Lower lobe of right lung (tissue), 2 donors: ENCODE measurements around the gene CACNA1C. TPM values are rescaled to one million over a fixed set of nuclear protein-coding genes. Genes with fewer than 3 reads are reported as not detected.

Experiments used
- ATAC-seq, 2 donors: fragments of 200-7000 bp; cut with Tn5 transposase; one replicate each; pipeline ENCODE4 v1.9.1; 2020 to 2022; ENCODE audit warnings: mild to moderate bottlenecking in 2 of 2, moderate library complexity in 2 of 2
- DNase-seq: peaks from one replicate; pipeline ENCODE4 v3.0.0-alpha.2; 2020
- H3K27ac ChIP-seq: fragments of 200-600 bp; one replicate; pipeline ENCODE4 v1.8.0; 2022
- H3K27me3 ChIP-seq: fragments of 200-600 bp; one replicate; pipeline ENCODE4 v1.8.0; 2022; ENCODE audit warnings: low read depth
- H3K36me3 ChIP-seq: fragments of 200-600 bp; one replicate; pipeline ENCODE4 v1.8.0; 2022; ENCODE audit warnings: mild to moderate bottlenecking
- H3K4me1 ChIP-seq: fragments of 200-600 bp; one replicate; pipeline ENCODE4 v1.8.0; 2022
- H3K4me3 ChIP-seq: fragments of 200-600 bp; one replicate; pipeline ENCODE4 v1.8.0; 2022; ENCODE audit warnings: mild to moderate bottlenecking
- H3K9me3 ChIP-seq: fragments of 200-600 bp; one replicate; pipeline ENCODE4 v1.8.0; 2022
- intact Hi-C: fragments of 100-400 bp; cut with DNase I; formaldehyde crosslinking; loops from one replicate; pipeline ENCODE4 v1.11.0; 2022
- total RNA-seq: library from RNA; stranded (reverse); fragmentation: NEBNext Ultra II Directional; extraction: Animal tissue kit (Norgen Biotek cat#: 25700); gene quantifications from one replicate; pipeline ENCODE4 v1.2.1, GENCODE V29; 2021
- TF ChIP-seq, protein P1 (sequence below): fragments of 200-600 bp; IDR thresholded peaks from one replicate; pipeline ENCODE4 v1.8.0; 2022; ENCODE audit warnings: antibody characterized with exemption, mild to moderate bottlenecking
- donor health status: DM: no; HTN: yes; CAD: no; lungs with severe emphysema.

CACNA1C gene
- total RNA-seq, 1 donor from 2014 or later: 8.4 TPM

DNA sequence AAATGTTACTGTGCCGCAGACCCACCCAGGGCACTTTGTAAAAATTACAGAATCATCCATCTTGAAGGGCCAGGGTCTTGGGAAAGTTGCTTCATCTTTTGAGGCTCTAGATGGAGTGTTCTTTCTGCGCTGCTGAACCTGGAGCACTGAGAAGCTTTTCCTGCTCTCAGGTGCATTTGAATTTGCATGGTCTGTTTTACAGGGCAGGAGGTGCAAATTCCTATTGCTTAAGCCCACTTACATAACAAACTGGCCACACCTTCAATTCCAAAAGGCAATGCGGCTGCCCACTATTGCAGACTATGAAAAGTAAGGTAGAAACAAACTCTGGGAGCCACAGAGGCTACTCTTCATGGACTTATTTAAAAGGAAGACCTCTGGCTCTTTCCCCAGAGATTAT lies 254.8 kb downstream of the CACNA1C start:
- Histone ChIP-seq H3K4me1 (no peaks in the 10 kb centered on the region), H3K9me3 (no peaks in the 10 kb centered on the region), H3K27me3 (no peaks in the 10 kb centered on the region), H3K27ac (no peak overlapping the region), H3K36me3 (no peaks in the 10 kb centered on the region), H3K4me3 (no peak overlapping the region)
- intact Hi-C loops: no loop called here
- no peak for DNase-seq
- TF ChIP-seq, protein P1, sequence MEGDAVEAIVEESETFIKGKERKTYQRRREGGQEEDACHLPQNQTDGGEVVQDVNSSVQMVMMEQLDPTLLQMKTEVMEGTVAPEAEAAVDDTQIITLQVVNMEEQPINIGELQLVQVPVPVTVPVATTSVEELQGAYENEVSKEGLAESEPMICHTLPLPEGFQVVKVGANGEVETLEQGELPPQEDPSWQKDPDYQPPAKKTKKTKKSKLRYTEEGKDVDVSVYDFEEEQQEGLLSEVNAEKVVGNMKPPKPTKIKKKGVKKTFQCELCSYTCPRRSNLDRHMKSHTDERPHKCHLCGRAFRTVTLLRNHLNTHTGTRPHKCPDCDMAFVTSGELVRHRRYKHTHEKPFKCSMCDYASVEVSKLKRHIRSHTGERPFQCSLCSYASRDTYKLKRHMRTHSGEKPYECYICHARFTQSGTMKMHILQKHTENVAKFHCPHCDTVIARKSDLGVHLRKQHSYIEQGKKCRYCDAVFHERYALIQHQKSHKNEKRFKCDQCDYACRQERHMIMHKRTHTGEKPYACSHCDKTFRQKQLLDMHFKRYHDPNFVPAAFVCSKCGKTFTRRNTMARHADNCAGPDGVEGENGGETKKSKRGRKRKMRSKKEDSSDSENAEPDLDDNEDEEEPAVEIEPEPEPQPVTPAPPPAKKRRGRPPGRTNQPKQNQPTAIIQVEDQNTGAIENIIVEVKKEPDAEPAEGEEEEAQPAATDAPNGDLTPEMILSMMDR: no peak
- ATAC-seq: no peak

DNA sequence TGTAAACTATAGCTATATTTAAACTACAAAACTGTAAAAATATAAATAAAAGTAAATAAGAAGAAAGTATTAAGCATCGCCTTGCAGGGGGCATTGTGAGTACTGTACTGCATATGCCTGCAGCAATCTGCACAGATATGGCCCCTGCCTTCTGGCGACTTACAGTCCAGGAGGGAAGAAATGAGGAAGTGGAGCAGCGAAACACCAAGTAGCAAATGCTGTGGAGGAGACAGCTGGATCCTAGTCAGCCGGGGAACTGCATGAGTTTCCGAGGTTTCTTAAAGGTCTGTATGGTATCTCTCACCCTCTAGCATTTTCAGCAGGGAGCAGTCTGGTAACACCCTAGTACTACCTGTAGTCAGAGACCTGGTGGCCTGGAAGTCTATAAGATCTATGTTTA lies 256.9 kb downstream of the CACNA1C start:
- no peak for ATAC-seq
- TF ChIP-seq, protein P1: no peak
- Histone ChIP-seq H3K4me3 (no peak overlapping the region), H3K9me3 (no peaks in the 10 kb centered on the region), H3K36me3 (no peaks in the 10 kb centered on the region), H3K27me3 (no peaks in the 10 kb centered on the region), H3K27ac (no peak overlapping the region), H3K4me1 (no peaks in the 10 kb centered on the region)
- intact Hi-C loops: no loop called here
- DNase-seq: no peak

DNA sequence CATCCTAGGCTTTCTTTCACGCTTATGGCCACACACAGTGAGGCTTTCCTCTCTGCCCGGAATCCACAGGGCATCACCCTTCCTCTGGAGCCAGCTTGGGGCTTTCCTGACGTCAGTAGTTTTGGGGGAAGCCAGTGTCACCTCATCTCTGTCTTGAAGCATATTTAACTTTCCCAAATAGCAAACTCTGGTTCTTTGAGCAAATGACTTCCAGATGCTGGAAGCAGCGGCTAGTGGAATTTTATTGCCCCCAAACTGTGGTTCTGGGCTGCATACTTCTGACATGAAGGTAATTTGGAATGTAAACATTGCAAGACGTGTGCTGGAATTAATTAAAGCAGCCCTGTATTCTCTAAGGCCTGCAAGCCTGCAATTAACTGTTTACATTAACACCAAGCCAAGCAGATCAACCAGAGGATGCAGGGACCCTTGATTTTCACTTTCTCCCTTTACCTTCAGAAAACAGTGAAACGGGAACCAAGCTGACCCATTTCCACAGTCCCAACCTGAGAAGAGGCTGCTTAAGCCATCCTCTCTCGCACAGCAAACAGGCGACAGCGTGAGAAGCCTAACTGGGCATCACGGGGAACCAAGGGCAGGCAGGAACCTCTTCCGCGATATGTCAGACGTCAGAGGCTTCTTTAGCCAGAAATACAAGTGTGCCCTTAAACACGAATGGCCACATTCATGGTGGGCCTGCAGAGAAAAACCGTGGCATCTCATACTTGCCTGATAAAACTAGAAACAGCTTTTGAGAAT lies 258.4 kb downstream of the CACNA1C start:
- no peak for ATAC-seq
- no peak for DNase-seq
- Histone ChIP-seq H3K27me3 (no peaks in the 10 kb centered on the region), H3K36me3 (no peaks in the 10 kb centered on the region), H3K27ac (no peak overlapping the region), H3K9me3 (no peaks in the 10 kb centered on the region), H3K4me1 (no peaks in the 10 kb centered on the region), H3K4me3 (no peak overlapping the region)
- intact Hi-C loops: no loop called here
- TF ChIP-seq, protein P1: no peak

DNA sequence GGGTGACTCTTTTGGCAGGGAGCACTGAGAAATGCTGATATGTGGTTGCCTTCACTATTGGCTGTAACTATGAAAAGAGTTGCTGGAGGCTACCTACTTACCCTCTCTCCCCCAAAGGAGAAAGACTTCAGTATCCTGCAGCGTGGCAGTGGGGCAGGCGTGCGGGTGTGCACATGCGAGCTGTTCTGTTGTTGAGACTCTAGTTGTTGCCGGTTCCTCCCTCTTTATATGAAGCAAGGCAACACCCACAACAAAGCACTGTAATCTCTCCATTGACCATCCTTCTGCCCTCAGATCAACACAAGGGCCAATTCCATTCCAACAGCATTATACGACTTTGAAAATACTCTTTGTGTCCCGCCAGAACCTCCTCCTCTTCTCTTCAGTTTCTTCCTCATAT lies 259.4 kb downstream of the CACNA1C start:
- intact Hi-C loops: no loop called here
- Histone ChIP-seq H3K4me3 (no peak overlapping the region), H3K9me3 (no peaks in the 10 kb centered on the region), H3K4me1 (no peaks in the 10 kb centered on the region), H3K36me3 (no peaks in the 10 kb centered on the region), H3K27ac (no peak overlapping the region), H3K27me3 (no peaks in the 10 kb centered on the region)
- no peak for ATAC-seq
- TF ChIP-seq, protein P1: no peak
- DNase-seq: no peak

DNA sequence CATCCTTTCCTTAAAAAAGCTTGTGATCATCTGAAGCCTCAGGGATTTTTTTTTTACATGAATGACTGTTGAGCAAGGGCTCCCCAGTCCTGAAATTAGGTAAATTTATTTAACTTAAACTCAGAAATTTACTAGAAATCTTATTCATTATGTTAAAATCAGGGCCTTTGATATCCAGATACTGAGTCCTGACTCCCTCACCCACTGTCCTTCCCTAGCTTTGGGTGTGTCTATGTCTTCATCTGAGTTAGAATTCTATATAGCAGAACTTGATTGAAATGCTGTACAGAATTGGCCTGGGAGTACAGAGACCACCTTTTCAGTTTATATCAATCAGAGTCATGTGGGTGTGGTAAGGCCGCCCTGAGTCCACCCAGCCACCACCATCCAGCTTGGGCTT lies 260.0 kb downstream of the CACNA1C start:
- no peak overlapping the region for H3K4me3 ChIP-seq
- no peak overlapping the region for H3K27ac ChIP-seq
- ATAC-seq (no peak), DNase-seq (no peak)
- intact Hi-C loops: no loop called here
- no peaks in the 10 kb centered on the region for H3K27me3 ChIP-seq
- no peaks in the 10 kb centered on the region for H3K36me3 ChIP-seq
- H3K4me1 ChIP-seq: peaks cover 3% of the 10 kb centered on the region
- no peaks in the 10 kb centered on the region for H3K9me3 ChIP-seq
- TF ChIP-seq, protein P1: no peak
